ENCODE data around the gene SRBD1.

Gene SRBD1, protein sequence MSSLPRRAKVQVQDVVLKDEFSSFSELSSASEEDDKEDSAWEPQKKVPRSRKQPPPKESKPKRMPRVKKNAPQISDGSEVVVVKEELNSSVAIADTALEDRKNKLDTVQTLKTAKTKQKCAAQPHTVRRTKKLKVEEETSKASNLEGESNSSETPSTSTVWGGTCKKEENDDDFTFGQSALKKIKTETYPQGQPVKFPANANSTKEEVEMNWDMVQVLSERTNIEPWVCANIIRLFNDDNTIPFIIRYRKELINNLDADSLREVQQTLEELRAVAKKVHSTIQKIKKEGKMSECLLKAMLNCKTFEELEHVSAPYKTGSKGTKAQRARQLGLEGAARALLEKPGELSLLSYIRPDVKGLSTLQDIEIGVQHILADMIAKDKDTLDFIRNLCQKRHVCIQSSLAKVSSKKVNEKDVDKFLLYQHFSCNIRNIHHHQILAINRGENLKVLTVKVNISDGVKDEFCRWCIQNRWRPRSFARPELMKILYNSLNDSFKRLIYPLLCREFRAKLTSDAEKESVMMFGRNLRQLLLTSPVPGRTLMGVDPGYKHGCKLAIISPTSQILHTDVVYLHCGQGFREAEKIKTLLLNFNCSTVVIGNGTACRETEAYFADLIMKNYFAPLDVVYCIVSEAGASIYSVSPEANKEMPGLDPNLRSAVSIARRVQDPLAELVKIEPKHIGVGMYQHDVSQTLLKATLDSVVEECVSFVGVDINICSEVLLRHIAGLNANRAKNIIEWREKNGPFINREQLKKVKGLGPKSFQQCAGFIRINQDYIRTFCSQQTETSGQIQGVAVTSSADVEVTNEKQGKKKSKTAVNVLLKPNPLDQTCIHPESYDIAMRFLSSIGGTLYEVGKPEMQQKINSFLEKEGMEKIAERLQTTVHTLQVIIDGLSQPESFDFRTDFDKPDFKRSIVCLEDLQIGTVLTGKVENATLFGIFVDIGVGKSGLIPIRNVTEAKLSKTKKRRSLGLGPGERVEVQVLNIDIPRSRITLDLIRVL

DNA sequence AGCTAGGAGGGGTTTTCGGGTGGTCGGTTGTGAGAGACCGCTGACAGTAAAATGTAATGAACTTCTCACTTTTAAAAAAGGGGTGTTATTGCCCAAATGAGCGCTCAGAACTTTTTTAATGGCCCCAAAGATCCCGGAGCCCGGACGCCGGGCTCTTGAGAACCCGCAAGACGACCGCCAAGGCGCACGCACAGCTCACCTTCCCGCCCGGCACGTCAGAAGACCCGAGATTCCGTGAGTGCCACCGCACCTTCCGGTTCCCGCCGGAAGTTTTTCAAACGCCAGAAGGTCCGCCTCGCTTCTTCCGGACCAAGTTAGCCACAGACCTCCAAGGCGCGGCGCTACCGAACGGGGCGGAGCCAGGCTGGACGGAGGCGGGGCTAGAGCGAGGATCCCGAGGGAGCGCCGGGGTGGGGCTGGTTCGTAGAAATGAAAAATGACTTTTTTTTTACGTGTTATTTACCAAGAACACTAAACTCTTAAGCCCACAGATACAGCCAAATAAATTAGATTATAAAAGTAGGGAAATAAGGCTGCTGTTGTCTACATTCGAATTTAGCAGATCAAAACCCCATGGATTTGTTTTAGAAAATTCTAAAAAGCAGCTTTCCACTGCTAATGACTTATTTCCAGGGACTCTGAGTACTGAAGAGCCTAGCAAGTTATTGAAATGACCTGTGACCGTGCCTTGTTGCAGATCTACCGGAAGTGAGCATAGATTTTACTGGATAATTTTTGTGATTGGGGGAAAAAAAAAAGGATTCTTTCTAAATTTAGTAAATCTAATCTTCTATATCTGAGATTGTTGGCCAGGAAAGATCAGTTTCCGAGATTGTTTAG is at the start of gene SRBD1:
Gene SRBD1, minus strand, starts transcription at position 248 of the 840 bp plus-strand sequence. CDS start 5,826 bp downstream, outside the sequence.
- peak; percentile 89 to 93 for DNase-seq

DNA sequence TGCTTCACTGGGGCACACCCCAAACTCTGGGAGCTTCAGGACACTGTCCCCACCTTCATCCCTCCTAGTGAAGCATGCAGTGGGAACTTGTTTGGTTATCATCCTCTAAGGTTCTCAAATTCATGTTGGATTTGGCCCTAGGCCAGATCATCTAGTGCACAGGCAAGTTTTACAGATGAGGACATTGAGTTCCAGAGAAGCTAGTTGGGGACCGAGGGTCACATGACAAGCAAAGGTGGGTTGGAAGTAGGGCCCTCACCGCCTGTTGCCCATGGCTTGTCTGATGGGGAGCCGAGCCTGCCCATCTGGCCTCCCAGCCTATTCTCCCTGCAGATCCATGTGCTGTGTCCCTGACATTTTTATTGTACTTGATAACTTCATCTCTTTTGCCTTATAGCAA is 43.2 kb upstream of the SRBD1 start:
- DNase-seq, result no peak

DNA sequence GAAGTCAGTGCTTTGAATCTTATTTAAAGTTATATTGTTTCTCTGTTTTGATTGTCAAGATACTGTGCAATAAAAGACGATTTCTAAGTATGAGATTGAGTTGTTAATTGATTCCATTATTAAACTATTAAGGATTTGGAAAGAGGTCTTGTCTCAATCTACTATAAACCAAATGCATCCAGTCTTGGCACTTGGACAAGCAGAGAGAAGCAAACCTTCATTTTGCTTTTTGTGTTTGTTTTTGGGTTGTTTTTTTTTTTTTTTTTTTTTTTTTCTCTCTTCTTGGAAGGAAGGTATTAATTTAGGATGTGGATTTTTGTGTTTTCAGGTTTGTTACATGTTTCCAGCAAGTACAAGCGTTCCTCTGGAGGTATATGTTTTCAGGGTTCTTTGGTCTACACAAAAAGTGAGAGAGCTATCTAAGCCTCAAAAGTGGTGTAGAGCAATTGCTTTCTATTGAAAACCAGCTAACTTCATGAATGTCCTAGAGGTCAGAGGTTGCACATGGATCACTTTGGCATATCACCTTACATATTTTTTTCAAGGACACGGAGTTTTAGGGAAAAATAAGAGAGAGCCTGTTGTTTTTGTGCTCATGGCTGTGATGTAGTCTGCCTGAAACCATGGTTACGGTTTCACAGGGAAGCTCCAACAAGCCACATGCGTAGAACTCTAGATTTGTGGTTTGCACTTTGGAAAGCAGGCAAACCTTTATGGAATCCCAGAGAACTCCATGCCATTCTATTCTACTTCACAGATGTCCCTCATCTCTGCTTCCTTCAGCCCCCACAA is 42.3 kb upstream of the SRBD1 start:
- no peak for DNase-seq

DNA sequence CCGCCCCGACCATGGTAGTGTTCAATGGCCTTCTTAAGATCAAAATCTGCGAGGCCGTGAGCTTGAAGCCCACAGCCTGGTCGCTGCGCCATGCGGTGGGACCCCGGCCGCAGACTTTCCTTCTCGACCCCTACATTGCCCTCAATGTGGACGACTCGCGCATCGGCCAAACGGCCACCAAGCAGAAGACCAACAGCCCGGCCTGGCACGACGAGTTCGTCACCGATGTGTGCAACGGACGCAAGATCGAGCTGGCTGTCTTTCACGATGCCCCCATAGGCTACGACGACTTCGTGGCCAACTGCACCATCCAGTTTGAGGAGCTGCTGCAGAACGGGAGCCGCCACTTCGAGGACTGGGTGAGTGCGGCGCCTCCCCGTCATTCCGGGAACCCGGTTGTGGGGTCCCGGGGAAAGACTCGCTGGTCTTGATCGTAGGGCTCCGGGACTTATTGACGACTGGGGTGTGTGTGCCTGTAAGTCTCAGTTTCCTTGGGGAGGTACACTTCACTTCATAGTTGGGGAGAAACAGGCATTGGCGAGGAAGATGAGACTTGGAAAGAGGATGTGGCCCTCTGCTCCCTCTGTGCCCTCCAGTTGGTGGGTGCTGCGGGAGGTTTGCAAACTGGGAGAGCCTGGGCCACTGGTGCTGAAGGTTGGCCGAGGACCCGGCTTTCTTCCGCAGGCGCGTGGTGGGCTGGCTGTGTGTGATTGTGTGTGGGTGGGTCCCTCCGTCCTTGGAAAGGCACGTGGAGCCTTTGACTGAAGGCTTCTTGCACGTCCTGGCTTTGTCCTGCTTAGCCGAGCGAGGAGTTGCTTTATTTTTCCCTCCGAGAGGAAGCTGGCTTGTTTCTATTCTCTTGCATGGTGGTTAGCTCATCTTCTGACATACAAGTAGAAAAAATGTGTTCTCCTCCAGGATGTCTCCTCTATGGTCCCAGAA is 41.3 kb upstream of the SRBD1 start:
- DNase-seq, result no peak

DNA sequence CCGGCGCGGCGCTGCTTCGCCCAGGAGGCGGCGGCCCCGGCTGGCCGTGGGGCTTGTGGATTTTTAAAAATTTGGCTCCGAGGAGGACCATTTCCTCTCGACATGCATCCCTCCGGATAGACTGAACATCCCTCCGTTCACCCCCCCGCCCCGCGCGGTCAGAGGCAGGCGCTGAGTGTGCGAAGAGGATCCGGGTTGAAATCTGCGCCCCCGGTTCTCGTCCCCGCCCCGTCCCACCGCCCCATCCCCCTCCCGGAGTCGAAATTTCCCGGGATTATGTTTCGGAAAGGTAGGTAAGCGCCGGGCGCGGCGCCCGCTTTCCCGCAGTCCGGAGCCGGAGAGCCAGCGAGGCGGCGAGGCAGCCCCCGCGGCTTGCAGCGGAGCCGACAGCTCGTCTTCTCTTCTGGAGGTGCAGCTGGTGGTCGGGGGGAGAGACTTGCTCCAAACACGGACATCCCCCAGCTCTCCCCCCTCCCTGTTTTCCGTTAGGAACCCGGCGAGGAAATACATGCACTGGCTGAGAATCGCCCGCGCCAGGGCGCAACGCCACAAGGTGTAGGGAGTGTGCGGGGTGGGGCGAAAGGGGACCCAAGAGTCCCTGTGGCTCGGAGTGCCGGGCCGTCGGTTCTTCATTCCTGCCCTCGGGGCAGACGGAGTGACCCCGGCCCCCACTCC is 40.5 kb upstream of the SRBD1 start, which contains the start of gene PRKCE:
Gene PRKCE, plus strand, starts transcription at position 261 of the 675 bp plus-strand sequence.
- peak in 1 of 2 experiments; percentile 51 for DNase-seq

DNA sequence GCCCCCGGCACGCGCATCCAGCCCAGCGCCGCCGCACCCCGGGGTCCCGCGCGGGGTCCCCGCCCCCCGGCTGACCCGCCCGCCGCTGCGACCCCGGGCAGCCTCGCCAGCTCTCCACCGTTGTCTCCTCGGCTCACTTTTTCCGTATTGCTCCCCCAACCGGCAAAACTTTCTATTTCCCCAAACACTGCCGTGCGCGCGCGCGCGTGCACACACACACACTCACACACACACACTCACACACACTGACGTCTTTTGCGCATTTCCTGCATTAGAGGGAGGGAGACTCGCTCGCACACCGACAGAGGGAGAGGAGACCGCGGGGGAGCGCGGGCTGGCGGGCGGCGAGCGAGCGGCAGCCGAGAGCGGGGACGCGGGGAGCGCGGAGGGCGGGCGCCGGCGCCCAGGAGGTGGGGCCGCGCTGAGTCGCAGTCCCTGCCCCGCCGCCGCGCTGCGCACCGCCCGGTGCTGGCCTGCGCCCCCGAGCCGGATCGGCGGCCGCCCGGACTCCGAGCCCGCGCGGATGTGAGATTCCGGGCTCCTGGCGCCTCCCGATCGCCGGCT is 39.9 kb upstream of the SRBD1 start:
- DNase-seq, result peak; percentile 84 to 92

DNA sequence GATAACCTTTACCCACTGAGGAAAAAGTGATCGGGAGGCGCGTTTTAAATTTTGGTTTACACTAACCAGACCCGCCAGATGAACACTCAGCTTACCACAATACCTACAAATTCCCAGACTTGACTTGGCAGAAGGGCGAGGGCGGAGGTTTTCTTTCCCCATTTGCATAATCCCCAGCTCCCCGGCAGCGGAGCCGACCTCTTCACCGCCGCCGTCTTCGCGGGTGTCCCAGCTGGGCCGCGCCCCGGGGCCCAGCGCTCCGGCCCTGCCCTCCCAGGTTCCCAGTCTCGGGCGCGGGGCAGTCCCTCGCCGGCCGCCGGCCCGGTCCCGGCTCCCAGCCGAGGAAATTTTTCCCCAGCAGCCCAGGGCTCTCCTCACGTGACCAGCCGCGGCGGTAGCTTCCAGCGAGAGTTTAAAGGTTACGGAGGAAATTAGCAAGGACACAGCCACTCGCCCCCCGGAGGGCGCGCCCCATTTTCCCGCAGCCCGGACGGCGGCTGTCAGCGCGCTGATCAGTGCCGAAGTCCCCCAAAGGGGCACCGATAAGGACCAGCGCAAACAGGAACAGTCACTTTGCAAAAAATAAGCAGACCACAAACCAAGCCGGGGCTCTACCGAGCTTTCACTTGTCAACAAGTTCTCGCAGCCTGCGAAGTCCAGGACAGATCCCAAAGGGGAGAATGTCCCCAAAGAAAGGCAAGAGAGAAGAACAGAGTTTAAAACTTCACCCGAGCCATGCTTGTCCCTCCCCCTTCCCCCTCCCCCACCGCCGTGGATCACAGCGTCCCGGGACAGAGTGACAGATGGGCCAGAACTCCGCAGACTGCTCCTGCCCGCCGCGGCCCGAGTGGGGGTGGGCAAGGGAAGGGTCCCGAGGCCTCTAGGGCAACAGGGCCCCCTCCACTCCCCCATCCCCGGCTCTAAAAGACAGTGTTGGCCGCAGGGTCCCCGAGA is 39.1 kb upstream of the SRBD1 start:
- DNase-seq, result peak; percentile 34 to 58

DNA sequence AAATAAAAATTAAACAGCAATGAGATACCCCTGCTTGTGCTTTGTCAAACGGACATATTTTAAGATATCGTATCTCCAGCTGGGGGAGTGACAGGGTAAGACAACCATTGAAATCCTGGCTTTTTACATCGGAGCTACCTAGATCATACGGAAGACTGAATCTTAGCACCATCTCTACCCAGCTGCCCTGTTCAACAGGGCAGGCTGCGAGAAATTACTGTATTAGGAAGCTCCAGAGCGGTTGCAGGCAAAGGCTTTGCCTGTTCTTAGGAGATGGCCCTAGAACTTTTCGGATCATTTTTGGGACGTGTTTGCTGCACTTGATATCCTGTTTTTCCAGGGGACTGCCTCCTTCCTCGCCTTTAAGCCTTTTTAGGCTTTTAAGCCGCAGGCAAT is 38.4 kb upstream of the SRBD1 start:
- DNase-seq, result no peak

DNA sequence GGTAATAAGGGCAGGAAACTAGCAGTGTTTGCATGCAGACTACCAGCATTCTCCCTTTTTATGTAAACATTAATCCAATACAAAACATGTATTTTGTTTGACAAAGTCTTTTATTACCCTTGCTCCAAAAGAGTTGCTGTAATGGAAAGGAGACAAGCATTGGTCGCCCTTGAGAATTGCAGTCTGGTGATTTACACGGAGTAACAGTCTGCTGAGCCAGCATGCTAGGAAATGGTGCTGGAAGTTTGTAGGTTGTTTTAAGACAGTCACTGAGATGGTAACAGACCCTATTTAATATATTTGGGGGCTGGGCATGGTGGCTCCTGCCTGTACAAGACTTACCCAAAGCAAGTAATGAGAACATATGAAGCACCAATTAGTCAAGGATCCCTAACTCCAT is 37.6 kb upstream of the SRBD1 start:
- DNase-seq, result no peak

DNA sequence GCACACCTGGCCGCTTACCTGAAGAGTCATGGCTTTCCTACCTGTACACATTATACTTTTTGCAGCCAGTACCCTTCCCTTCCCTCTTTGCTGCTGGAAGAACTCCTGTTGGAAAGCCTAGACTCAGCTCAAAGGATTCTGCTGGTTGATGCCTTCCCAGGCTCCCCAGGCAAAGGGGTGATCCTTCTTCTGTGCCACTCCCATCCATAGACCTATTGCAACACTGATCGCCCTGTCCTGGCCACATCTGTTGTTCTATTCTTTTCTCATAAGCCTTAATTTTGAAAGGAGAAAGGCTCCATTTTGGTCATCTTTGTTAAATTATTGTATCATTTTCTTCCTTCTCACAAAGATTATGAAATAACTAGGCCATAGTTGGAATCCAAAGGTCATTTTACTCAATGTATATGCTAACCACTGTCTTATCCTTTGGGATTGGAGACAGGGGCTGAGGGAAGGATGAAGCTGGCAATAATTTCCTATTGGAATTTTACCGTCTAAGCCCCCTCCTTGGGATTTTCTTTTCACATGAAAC is 37.0 kb upstream of the SRBD1 start:
- no peak for DNase-seq

DNA sequence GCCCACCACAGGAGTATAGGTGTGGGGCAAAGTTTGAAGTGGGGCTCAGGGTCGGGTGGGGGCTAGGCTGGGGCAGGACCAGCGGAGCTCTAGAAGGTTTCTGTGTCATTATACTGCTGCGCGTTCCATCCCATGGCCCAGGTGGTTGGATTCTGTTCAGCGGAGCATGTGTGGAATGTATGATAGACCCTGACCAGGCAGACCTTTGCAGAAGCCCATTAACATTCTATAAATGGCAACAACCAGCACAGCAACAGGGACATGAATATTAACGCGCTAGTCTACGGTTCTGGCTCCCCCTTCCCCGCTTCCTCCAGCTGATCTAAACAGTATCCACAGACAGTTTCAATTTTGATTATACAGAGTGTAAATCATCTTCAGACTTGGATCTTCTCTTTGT is 36.3 kb upstream of the SRBD1 start:
- DNase-seq, result no peak

DNA sequence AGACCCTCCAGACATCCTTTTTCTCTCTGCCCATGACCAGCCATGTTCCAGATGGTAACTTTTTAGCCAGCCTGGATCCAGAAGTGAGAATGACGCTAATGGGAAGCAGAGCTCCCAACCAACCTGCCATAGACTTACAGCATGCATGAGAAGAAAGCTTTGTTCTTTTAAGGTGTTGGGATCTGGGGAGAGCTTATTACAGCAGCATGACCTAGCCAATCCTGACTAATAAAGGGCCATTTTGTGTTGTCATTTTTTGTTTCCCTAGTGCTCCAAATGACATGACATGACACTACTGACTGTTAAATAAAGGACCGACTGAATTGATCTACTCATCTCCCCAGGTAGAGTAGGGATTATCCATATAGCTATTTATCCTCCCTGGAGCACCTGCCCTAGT is 35.2 kb upstream of the SRBD1 start:
- DNase-seq, result no peak

DNA sequence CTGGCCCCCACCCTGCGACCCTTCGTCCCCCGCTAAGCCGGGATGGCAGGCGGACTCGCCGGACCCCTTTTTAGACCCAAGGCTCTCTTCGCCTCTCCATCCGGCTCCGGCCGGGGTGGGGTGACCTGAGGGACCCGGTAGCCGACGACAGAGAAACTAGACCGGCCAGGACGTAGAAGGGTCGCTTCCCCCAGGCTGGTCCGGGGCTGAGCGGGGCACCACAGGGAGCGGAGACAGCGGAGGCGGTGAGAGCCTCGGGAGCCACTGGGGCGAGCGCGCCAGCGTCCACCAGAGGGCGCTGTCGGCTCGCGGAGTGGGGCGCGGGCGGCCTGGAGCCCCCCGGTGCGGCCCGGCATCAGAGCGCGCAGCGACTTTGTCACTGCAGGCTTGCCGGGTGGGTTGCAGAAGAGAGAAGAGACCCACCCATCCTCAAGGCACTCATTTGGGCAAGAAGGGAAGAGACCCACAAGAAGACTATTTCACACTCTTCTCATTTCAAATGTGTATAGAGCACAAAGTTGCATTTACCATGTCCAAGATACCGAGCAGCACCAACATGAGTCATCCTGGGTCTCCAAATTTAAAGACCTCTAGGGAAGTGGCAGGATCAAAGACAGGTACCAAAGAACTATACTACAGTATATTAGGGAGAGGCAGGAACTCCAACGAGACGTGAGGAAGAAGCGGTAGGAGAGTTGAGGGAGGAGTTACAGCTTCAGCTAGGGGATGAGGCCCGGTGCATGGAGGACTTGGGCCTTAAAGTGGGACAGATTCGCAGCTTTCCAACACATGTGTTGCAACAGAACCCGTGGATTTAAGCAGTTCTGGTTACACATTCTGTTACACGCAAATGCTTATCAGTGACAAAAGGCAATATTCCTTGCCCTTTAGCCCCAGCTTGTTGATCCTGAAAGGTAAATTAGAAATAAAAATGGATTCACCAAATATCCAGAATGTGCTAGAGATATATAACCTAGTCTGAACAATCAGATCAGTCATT is 32.8 kb upstream of the SRBD1 start:
- DNase-seq, result peak in 1 of 2 experiments; percentile 59

DNA sequence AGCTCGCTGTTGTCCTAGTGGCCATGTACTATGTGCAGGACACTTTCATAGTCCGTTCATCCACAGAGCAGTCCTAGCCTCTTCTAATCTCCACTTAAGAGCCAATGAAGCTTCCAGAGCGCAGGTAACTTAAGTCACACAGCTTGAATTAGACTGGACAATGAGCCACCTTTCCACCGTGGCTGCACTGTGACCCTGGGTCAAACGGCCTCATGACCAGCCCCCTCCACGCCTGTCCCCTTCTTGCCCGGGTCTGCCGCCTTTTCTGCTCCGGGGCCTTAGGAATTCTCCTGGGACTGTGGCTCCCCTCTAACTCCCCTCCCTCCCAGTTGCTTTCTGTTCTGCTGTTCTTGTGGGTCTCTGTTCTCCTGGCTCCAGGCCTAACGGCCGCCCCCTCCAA is 32.0 kb upstream of the SRBD1 start:
- DNase-seq, result no peak

DNA sequence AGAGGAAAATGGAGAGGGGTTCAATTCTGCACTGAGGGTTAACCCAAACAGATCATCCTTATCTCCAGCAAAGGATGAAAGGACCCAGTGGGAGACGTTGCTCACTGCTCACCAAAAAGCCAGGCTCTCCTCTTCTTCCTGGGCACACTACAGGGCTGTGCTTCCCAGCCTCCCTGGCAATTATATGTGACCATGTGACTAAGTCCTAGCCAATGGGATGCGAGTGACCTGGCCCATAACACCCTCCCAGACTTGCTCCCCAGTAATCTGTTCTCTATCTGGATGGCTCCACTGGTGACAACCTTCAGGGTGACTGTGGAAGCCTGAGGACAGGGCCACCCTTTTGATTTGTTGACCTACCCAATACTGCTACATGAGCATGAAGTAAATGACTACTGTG is 29.5 kb upstream of the SRBD1 start:
- DNase-seq, result no peak

DNA sequence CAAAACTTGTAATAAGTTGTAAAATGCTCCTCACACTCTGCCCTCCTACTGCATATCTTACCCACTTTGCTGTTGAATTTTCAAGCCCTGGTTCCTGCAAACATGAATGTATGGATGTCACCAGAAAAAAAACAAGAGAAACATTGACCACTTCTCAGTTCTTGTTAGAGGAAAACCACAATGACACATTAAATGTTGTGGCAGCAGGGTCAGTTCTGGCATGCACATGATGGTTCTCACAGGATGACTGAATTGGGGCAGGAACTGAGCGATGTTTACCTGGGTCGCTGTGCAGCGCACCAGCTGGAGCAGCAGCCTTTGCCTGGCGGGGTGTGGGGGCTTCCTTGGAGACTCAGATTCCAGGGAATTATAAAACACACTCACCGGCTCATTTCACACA is 26.4 kb upstream of the SRBD1 start:
- DNase-seq, result no peak

DNA sequence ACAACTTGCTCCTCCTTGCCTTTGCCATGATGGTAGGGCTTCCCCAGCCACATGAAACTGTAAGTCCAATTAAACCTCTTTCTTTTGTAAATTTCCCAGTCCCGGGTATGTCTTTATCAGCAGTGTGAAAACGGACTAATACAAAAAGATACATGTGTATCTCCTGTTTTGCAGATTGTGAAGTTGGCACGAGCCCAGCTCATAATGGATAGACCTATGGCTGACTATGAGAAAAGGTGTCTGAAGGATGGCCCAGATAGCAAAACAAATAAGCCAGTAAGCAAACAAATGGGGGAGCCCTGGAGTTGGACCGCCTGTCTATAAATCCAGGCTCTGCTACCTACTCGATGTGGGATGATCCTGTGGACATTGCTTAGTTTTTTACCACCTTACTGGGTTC is 24.9 kb upstream of the SRBD1 start:
- DNase-seq, result no peak

All from SW 1271 (cell line).